ENCODE measurements around the gene LSM6. TPM values are rescaled to one million over a fixed set of nuclear protein-coding genes. Genes with fewer than 3 reads are reported as not detected.

The LSM6 gene
- total and polyA plus RNA-seq, 11 donors, result 9.9 to 28.3 (median 12.1) TPM

GRCh38 chr4:146170149-146170548 lies 5.4 kb upstream of the LSM6 start:
- Histone ChIP-seq H3K27me3 (no peaks in the 10 kb centered on the region), H3K4me1 (peaks cover 0 to 2% (median 0%) of the 10 kb centered on the region in 12 donors), H3K9me3 (no peaks in the 10 kb centered on the region), H3K27ac (no peak overlapping the region), H3K36me3 (no peaks in the 10 kb centered on the region), H3K4me3 (no peak overlapping the region)
- WGBS, 4 donors, result 83 to 90% (median 88%) methylated on average over 3 of the region's 3 CpGs
- DNase-seq (no peak), ATAC-seq (no peak)
- no peak for TF ChIP-seq POLR2A (IDR thresholded peaks at IDR 0.05)
- TF ChIP-seq, protein P1, sequence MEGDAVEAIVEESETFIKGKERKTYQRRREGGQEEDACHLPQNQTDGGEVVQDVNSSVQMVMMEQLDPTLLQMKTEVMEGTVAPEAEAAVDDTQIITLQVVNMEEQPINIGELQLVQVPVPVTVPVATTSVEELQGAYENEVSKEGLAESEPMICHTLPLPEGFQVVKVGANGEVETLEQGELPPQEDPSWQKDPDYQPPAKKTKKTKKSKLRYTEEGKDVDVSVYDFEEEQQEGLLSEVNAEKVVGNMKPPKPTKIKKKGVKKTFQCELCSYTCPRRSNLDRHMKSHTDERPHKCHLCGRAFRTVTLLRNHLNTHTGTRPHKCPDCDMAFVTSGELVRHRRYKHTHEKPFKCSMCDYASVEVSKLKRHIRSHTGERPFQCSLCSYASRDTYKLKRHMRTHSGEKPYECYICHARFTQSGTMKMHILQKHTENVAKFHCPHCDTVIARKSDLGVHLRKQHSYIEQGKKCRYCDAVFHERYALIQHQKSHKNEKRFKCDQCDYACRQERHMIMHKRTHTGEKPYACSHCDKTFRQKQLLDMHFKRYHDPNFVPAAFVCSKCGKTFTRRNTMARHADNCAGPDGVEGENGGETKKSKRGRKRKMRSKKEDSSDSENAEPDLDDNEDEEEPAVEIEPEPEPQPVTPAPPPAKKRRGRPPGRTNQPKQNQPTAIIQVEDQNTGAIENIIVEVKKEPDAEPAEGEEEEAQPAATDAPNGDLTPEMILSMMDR (IDR thresholded peaks at IDR 0.05), result no peak
- intact Hi-C loops (cut with DNase I), result loop anchor here in 2 of 10 donors (10.0 kb wide), 2 partner anchors 225 to 235 kb away; partner anchors contain the start of gene ZNF827 (in 1 of the 2)

DNA sequence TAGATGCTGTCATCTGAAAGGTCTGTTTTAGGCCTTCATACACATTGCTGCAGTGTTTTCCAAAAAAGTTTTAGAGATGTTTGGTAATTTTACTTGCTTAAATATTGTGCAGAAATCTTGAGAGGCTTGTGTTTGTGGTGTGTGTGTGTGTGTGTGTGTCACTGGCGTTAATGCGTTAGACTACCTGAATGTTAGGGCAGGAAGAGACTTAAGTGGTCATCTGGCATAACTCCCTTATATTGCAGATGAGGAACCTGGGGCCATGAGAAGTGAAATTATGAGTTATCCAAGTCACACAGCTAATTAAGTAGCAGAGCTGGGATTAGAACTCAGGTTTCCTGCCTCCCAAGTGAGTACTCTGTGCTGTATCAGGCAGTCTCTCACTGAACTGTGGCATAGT lies 1.4 kb downstream of the LSM6 start:
- intact Hi-C loops (cut with DNase I), result loop anchor here in 4 of 10 donors (5.0 to 10.0 kb wide), 4 partner anchors 60 to 242 kb away; partner anchors contain the start of gene ZNF827 (in 1 of the 4)
- H3K27ac ChIP-seq, result peak overlapping the region in 4 of 12 donors; percentile 88 to 94 (median 94)
- H3K9me3 ChIP-seq, result no peaks in the 10 kb centered on the region
- ATAC-seq (no peak), DNase-seq (no peak)
- no peaks in the 10 kb centered on the region for H3K27me3 ChIP-seq
- H3K4me3 ChIP-seq, result peak overlapping the region in 11 of 12 donors; percentile 64 to 95 (median 91)
- H3K4me1 ChIP-seq, result peaks cover 0 to 54% (median 41%) of the 10 kb centered on the region in 12 donors
- 61 to 76% (median 66%) methylated on average over 2 of the region's 2 CpGs for WGBS, 4 donors
- peaks cover 0 to 4% (median 0%) of the 10 kb centered on the region in 9 donors for H3K36me3 ChIP-seq
- TF ChIP-seq, protein P1 (IDR thresholded peaks at IDR 0.05), result no peak
- no peak for TF ChIP-seq POLR2A (IDR thresholded peaks at IDR 0.05)

DNA sequence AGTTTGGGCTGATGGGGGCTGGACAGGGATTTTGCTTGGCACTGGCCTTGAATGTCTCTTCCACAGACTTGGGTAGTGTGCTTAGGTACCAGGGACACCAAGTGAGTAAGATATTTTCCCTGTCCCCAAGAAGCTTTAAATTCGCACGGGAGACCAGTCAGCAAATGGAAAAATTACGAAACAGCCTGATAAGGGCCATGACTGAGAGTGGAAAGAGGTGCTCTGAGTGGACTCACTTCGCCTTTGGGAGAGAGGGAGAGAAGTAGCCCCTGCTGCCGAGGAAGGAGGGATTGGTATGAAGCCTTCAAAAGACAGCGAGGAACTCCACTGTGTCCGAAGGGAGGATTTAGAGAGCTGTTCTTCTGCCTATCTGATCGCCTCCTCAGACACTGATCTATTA lies 2.6 kb downstream of the LSM6 start:
- TF ChIP-seq, protein P1 (IDR thresholded peaks at IDR 0.05), result no peak
- no peak for TF ChIP-seq POLR2A (IDR thresholded peaks at IDR 0.05)
- Histone ChIP-seq H3K9me3 (no peaks in the 10 kb centered on the region), H3K27me3 (no peaks in the 10 kb centered on the region), H3K36me3 (peaks cover 0 to 10% (median 3%) of the 10 kb centered on the region in 9 donors), H3K4me1 (peaks cover 0 to 54% (median 42%) of the 10 kb centered on the region in 12 donors), H3K27ac (peak overlapping the region in 1 of 12 donors; percentile 1), H3K4me3 (no peak overlapping the region)
- intact Hi-C loops (cut with DNase I), result loop anchor here in 4 of 10 donors (5.0 to 10.0 kb wide), 4 partner anchors 59 to 243 kb away; partner anchors contain the start of gene ZNF827 (in 1 of the 4)
- WGBS, 4 donors, result 74 to 82% (median 76%) methylated on average over 8 of the region's 8 CpGs
- ATAC-seq (no peak), DNase-seq (no peak)

DNA sequence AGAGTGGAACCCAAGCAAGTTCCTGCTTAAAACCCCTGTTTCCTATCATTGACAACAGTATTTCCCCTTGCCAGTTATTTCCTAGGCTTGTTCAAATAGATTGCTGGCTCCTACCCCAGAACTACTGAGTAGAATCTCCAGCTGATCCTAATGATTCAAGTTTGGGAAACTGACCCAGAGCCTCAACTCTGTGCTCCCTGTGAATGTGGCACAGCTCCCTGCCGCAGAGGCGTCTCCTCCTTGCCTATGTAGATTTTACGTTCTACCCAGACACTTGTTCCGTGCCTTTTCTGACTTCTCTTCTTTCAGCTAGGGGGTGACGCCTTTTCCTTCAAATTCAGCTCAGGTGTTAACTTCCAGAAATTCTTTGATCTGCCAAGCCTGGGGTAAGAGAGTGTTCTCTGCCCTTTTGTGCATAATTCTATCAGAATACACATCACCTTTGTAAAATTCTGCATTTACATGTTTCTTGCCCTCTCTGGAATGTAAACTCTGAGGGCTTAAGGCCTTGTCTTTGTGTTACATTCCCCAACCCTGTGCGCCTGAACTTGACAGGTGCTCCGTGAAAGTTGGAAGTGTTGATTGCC lies 4.4 kb downstream of the LSM6 start:
- Histone ChIP-seq H3K27me3 (no peaks in the 10 kb centered on the region), H3K4me1 (peaks cover 0 to 54% (median 42%) of the 10 kb centered on the region in 12 donors), H3K9me3 (no peaks in the 10 kb centered on the region), H3K27ac (no peak overlapping the region), H3K4me3 (no peak overlapping the region), H3K36me3 (peaks cover 0 to 26% (median 21%) of the 10 kb centered on the region in 9 donors)
- no peak for DNase-seq
- TF ChIP-seq, protein P1 (IDR thresholded peaks at IDR 0.05), result no peak
- no peak for TF ChIP-seq POLR2A (IDR thresholded peaks at IDR 0.05)
- intact Hi-C loops (cut with DNase I), result loop anchor here in 4 of 10 donors (5.0 to 10.0 kb wide), 4 partner anchors 57 to 245 kb away; partner anchors contain the start of gene ZNF827 (in 1 of the 4)
- no peak for ATAC-seq
- 55 to 67% (median 63%) methylated on average over 7 of the region's 7 CpGs for WGBS, 4 donors

Data from heart left ventricle (tissue), 16 donors.